GM21526 (cell line): ENCODE data around the gene DNAJB13.

Experiments used
- ATAC-seq: cut with Tn5 transposase; IDR thresholded peaks from one replicate; pipeline ENCODE4 v1.9.1; 2021; ENCODE audit warnings: moderate library complexity; ENCODE audit not compliant: unreplicated experiment, low FRiP score

Gene DNAJB13

DNA sequence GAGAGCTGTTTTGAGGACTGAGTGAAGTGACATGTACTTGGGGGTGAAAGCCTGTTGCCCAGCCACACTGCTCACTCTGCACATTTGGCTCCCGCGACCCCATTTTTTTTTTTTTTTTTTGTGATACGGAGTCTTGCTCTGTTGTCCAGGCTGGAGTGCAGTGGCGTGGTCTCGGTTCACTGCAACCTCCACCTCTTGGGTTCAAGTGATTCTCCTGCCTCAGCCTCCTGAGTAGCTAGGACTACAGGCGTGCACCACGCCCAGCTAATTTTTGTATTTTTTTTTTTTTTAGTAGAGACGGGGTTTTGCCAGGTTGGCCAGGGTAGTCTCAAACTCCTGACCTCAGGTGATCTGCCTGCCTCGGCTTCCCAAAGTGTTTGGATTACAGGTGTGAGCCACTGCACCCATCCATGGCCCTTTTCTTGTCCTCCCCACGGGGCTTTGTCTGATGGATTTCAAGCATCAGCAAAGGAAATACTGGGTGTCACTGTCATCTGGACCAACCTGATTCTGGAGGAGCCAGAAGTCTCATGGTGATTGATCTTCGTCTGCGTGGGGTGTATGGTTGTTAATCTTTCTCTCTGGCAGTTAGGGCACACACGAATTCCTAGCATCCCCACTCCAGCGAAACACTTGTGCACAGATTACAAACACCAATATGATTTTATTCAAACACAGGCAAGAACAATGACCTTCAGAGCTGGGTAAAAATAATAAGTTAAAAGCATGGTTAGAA is 61.4 kb downstream of the DNAJB13 start:
- ATAC-seq = no peak

DNA sequence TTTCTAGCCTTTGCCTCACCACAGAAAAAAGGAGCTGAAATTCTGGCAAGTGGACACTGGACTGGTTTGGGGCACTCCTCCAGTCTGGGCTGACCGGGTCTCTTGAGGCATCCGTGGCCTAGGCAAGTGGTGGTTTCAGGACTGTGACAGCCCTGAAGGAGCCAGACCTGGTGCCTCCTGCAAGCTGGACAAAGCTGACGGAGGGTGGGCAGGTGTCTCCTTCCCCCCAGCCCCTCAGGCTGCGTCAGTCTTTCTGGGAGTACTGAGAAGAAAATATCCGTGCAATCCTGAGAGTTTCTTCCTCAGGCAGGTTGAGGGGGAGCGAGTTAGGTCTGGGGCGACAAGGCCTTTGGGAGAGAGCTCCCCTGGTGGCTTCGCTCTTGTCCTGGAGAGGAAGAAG is 62.3 kb downstream of the DNAJB13 start:
- no peak for ATAC-seq

DNA sequence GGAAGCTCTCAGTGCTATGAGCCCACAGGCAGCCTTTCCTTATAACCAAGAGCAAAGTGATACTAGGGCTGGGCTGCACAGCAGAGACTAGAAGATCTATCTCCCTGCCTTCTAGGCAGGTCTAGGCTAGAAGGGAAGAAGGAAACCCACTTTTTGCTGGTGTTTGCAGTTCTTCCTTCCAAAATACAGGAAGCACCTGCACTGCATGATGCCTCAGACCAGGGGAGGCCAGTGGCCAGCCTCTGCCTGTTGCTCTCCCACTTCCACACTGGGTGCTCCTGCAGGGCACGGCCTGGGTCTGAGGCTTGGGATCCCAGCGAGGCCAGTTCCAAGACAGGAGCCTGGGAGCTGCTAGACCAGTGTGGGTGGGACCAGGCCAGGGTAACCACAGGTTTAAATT is 64.1 kb downstream of the DNAJB13 start:
- ATAC-seq = no peak

DNA sequence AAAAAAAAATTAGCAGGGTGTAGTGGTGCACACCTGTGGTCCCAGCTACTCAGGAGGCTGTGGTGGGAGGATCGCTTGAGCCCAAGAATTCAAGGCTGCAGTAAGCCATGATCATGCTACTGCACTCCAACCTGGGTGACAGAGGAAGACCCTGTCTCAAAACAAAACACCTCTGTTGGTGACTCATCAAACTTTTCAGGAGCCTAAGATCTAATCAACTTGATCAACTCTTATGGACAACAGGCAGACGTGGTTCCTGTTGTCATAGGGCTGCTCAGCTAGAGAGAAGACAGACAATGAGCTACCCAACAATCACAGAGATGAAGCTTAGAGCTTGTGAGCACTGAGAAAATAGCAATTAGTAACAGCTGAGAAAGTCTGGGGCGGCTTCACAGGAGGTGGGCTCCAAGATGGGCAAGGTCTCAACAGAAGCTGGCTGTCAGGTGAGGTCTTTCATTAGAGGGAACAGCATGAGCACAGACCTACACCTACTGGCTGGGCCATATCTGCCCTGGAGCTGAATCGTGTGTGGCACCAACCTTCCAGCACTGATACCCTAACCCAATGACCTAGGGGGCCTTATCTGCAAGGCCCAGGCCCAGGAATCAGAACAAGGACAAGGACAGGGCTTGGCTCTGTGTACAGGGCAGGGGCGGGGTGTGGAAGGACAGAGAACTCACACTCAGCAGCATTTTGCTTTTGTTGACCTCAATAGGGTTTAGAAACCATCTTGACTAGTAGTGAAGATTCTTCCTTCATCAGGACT is 65.3 kb downstream of the DNAJB13 start:
- no peak for ATAC-seq

DNA sequence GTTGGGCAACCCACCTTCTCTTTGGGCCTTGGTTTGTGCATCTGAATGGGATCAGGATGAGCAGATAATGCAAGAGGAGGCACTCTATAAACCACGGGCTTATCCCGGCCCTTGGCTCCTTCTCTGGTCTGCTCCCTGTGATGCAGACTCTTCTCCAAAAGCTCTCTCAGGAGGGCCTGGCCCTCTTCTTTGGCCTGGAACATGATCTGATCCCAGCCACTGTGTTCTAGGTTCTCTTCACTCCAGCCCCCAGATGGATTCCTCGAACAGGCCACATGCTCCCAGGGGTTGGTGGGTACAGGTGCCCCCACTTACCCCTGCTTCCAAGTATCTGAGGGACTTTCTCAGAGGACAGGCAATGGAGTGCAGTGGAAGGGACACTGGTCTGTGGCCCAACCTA is 66.8 kb downstream of the DNAJB13 start:
- no peak for ATAC-seq

DNA sequence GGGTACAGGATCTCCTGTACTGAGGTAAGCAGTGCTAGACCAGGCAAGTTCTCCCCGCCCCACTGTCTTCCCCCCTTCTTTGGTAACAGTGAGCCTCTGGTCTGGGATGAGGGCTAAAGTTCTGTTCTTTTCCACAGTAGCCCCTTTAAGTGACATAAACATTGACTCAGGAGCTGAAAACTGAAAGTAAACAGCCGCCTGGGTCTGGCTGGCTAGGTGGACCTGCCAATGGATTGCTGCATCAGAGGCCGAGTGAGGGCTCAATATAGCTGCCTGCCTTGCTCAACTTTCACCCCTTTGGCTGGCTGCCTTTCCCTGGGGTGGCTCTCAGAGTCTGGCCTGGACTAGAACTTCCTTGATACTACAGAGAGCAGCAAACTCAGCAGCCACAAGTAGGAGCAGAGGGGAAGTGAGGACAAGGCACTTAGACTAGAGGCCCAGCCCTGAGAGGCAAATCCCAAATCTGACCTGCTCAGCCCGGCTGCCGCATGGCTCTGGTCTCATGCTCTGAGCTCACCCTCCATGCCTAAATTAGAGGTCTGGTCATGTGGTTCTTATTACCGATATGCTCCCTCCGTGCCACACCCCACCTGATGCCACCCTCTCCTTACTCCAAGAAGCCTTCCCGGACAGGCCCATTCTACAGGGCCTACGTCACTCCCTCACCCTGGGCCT is 67.6 kb downstream of the DNAJB13 start:
- no peak for ATAC-seq

DNA sequence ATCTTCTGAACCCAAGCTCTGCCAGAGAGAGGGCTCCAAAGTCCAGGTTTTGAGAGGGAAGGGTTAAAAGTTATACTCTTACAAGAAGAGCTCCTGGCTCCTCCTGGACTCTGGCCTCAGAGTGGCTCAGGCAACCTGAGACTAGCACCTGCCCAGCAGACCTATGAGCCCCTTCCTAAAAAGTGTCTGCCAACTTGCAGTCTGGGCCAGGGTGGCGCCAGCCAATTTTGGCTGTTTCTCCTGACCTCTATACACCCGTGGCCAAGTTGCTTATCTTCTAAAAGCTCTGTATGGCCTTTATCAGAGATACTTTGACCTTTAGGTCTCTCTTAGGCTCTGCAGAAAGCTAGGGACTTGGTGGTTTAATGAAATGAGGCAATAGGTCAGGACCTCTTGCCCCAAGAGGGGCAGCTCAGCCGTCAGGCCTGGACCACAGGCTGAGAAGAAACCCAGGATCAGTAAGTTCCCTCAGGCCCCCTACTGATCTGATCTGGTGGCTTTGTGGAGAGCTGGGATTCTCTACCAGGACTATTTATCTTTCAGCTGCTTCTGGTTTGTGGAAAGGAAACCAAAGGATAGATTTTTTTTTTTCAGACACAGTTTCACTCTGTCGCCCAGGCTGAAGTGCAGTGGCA is 68.4 kb downstream of the DNAJB13 start:
- ATAC-seq = no peak

DNA sequence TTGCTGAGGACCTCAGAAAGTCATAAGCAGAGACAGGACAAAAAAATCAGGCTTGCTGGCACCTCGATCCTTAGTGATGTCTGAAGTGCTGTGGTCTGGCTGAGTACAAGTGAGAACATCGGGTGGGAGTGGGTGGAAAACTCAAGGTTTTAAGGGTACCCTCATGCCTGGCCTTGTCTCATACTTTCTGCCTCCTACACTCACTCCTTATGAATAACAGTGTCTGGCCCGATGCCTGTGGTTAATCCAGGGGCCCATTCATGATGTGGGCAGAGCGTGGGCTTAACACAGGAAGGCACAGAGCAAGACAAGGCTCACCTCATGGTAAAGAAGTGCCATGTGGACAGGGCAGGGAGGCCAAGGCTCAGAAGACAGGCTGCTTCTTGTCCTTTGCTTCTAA is 69.0 kb downstream of the DNAJB13 start:
- no peak for ATAC-seq
